ENCODE results near the gene E2F6.

E2F6 gene

DNA sequence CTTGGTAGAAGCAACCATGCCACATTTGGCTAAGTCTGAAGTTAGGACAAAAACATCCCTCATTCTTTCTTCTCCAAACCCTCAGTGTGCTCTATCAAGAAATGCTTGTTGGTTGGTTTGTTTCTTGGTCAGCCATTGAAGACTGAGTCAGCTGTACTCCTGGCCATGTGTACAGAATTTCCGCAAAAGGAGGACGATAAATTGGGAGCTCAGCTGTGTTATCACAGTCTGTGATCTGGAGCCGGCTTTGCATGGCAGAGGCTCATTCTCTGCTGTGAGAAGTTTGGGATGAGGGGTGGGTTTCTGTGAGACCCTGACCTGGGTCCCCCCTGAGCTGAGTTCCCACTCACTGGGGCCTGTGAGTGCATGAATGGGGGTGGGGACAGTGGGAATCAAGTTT, 26.3 kb upstream of the E2F6 start:
- Histone ChIP-seq H3K9me3 (no peaks in the 10 kb centered on the region), H3K4me3 (ENCODE audit: low read depth in 1 of 2, low read length in 1 of 2) (no peak overlapping the region), H3K36me3 (no peaks in the 10 kb centered on the region), H3K27ac (no peak overlapping the region), H3K27me3 (peaks cover 80% of the 10 kb centered on the region), H3K4me1 (ENCODE audit: control insufficient read depth in 1 of 2, insufficient read depth in 1 of 2, low read depth in 1 of 2, low read length in 1 of 2) (no peaks in the 10 kb centered on the region)
- TF ChIP-seq, protein P1, sequence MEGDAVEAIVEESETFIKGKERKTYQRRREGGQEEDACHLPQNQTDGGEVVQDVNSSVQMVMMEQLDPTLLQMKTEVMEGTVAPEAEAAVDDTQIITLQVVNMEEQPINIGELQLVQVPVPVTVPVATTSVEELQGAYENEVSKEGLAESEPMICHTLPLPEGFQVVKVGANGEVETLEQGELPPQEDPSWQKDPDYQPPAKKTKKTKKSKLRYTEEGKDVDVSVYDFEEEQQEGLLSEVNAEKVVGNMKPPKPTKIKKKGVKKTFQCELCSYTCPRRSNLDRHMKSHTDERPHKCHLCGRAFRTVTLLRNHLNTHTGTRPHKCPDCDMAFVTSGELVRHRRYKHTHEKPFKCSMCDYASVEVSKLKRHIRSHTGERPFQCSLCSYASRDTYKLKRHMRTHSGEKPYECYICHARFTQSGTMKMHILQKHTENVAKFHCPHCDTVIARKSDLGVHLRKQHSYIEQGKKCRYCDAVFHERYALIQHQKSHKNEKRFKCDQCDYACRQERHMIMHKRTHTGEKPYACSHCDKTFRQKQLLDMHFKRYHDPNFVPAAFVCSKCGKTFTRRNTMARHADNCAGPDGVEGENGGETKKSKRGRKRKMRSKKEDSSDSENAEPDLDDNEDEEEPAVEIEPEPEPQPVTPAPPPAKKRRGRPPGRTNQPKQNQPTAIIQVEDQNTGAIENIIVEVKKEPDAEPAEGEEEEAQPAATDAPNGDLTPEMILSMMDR (IDR thresholded peaks at IDR 0.05), result no peak

DNA sequence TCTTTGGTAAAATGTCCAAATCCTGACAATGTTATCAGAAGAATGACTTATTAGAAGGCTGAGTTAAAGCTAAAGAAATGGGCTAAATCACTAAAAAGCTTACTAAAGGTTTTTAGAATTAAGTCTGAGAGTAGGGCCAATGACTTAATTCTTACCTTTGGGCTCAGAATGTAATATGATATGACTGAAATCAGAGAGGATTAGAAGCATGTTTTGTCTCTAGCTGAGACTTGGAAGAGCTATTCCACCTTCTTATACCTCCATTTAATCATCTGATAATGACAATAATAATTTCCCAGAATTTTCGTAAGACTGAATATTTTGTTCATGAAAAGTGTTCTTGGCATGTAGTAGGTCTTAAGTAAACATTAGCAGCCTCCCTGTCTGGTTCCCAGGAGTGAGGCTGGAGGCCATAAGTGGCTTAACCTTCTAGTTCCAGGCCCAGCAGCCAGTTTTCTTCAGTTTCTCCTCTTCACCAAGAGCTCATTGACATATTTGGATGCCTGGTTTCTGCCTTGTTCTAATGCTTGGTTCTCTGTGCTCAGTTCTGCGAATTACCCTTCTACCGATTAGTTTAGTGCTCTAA, 25.5 kb upstream of the E2F6 start:
- Histone ChIP-seq H3K4me1 (ENCODE audit: control insufficient read depth in 1 of 2, insufficient read depth in 1 of 2, low read depth in 1 of 2, low read length in 1 of 2) (no peaks in the 10 kb centered on the region), H3K36me3 (no peaks in the 10 kb centered on the region), H3K9me3 (no peaks in the 10 kb centered on the region), H3K4me3 (ENCODE audit: low read depth in 1 of 2, low read length in 1 of 2) (no peak overlapping the region), H3K27me3 (peaks cover 88% of the 10 kb centered on the region), H3K27ac (no peak overlapping the region)
- TF ChIP-seq, protein P1 (IDR thresholded peaks at IDR 0.05), result no peak

DNA sequence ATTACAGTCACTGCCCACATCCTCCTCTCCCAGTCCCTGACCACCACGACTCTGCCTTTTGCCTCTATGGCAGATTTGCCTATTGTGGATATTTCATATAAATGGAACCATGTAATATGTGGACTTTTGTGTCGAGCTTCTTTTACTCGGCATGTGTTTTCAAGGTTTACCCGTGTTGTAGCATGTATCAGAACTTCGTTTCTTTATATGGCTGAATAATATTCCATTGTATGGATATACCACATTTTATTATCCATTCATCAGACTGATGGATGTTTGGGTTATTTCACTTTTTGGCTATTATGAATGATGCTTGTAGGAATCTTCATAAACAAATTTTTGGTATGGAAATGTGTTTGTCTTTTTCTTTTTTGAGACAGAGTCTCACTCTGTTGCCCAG, 24.2 kb upstream of the E2F6 start:
- Histone ChIP-seq H3K27me3 (peaks cover 91% of the 10 kb centered on the region), H3K4me1 (ENCODE audit: control insufficient read depth in 1 of 2, insufficient read depth in 1 of 2, low read depth in 1 of 2, low read length in 1 of 2) (no peaks in the 10 kb centered on the region), H3K9me3 (no peaks in the 10 kb centered on the region), H3K27ac (no peak overlapping the region), H3K4me3 (ENCODE audit: low read depth in 1 of 2, low read length in 1 of 2) (no peak overlapping the region), H3K36me3 (no peaks in the 10 kb centered on the region)
- TF ChIP-seq, protein P1 (IDR thresholded peaks at IDR 0.05), result no peak

DNA sequence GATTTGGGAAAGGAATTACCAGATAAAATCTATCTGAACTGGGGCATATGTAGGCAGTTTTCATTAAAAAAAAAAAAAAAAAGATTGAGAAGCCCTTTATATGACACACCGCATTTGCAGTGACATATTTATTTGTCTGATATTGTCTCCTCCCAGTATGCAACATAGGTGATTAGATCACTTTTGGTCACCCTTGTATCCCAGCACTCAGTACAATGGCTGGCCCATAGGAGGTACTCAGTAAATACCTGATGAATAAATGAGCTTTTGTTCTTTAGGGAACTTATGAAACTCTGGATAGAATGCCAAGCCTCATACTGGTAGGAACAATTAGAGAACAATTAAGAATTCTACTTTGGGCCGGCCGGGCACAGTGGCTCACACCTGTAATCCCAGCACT, 22.8 kb upstream of the E2F6 start:
- H3K9me3 ChIP-seq, result no peaks in the 10 kb centered on the region
- no peak overlapping the region for H3K4me3 ChIP-seq (ENCODE audit: low read depth in 1 of 2, low read length in 1 of 2)
- H3K27ac ChIP-seq, result no peak overlapping the region
- no peaks in the 10 kb centered on the region for H3K4me1 ChIP-seq (ENCODE audit: control insufficient read depth in 1 of 2, insufficient read depth in 1 of 2, low read depth in 1 of 2, low read length in 1 of 2)
- no peaks in the 10 kb centered on the region for H3K36me3 ChIP-seq
- peaks cover 93% of the 10 kb centered on the region for H3K27me3 ChIP-seq
- TF ChIP-seq, protein P1 (IDR thresholded peaks at IDR 0.05), result no peak

DNA sequence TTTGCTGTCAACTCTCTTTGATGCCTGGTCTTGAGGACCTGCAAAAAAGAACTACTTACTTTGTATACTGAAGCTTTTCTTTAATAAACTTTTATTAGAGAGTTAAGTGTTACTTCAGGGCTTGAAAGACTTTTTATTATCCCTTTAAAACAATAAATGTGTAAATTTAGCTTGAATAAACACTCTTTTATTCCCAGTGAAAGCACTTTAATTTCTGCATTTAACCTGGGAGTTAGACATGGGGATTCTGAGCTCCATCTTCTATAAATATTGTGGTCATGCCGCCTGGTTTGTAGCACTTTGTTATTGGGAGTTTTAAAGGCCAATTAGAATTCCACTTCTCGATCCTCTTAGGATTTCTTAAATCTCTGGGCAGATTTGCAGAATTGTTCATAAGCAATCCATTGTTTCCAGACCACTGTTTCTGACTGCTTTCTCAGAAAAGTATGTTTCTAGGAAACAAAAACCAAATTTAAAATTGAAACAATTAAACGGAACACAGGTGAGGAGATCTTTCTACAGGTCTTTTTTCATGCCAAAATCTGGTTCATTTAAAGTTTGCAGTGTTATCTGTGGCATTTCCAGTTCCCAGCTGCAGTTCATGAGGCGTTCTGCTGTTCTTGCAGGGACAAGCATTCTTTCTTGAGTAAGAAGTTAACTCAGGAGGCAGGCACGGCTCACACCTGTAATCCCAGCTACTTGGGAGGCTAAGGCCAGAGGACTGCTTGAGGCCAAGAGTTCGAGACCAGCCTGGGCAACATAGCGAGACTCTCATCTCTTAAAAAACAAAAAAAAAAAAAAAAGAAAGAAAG, 18.1 kb upstream of the E2F6 start:
- Histone ChIP-seq H3K4me1 (ENCODE audit: control insufficient read depth in 1 of 2, insufficient read depth in 1 of 2, low read depth in 1 of 2, low read length in 1 of 2) (peaks cover 0 to 6% of the 10 kb centered on the region in 2 experiments), H3K27me3 (peaks cover 96% of the 10 kb centered on the region), H3K36me3 (no peaks in the 10 kb centered on the region), H3K27ac (no peak overlapping the region), H3K4me3 (ENCODE audit: low read depth in 1 of 2, low read length in 1 of 2) (no peak overlapping the region), H3K9me3 (no peaks in the 10 kb centered on the region)
- TF ChIP-seq, protein P1 (IDR thresholded peaks at IDR 0.05), result no peak
